HL-60/S4 treated with phorbol 12-myristate 13-acetate at 8.2 ng/mL for 4 days and 3 days (cell line): ENCODE results near the gene MXRA8.

Experiments
- in situ Hi-C: fragments of 300-500 bp; cut with MboI; formaldehyde crosslinking; loops from 2 replicates; pipeline ENCODE4 v1.15.0; 2022; ENCODE audit warnings: low sequenced_read_pairs

Gene MXRA8

GRCh38 chr1:1309251-1310108 lies 48.9 kb downstream of the MXRA8 start:
- in situ Hi-C loops: no loop called here

- in situ Hi-C loops: no loop called here
Observed at GRCh38 chr1:1308756-1309250, 49.6 kb downstream of the MXRA8 start.

DNA sequence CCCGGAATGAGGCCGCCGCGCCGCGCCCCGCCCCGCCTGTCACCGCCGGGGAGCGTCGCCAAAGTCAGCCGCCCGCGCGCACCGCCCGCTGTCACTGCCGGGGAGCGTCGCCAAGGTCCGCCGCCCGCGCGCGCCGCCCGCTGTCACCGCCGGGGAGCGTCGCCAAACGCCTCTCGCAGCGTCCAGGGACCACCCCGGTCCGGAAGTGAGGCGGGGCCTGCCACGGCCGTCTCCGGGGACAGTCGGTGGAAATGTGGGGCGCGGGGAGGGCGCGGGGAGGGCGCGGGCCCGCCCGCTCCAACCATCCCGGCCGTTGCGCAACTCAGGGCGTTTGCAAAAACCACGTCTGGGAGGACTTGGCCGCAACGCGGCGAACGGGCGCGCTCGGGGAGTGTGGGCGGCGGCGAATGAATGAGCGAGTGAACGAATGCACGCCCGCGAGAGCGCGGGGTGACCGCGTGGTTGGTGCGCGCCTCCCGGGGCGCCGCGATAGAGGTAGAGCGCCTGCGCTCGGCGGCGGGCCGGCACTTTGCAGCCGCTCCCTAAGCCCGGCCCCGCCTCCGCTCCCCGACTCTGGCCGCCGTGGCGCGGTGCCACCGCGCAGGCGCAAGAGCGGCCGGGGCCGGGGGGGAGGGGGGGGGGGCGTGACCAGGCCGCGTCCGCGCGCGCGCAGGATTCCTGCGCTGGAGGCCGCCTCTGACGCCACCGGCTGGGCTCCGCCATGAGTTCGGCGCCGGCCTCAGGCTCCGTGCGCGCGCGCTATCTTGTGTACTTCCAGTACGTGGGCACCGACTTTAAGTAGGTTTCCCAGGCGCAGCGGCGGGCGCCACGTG lies 50.2 kb downstream of the MXRA8 start, which contains the start of the genes ACAP3 and PUSL1:
TSS of gene ACAP3 (minus strand) at position 8 of the 833 bp plus-strand sequence. CDS start 115 bp downstream, outside the sequence.
TSS of gene PUSL1 (plus strand) at position 675 of the 833 bp plus-strand sequence. CDS start at position 722, 47 bp downstream.
- in situ Hi-C loops: no loop called here

- in situ Hi-C loops: no loop called here
Observed at GRCh38 chr1:1307261-1307922, 51.0 kb downstream of the MXRA8 start.

- in situ Hi-C loops: no loop called here
Observed at GRCh38 chr1:1306661-1307260, 51.6 kb downstream of the MXRA8 start.

GRCh38 chr1:1306070-1306660 lies 52.2 kb downstream of the MXRA8 start:
- in situ Hi-C loops: no loop called here

- in situ Hi-C loops: no loop called here
Observed at GRCh38 chr1:1305300-1306069, 52.9 kb downstream of the MXRA8 start.

GRCh38 chr1:1304331-1305299 lies 53.7 kb downstream of the MXRA8 start:
- in situ Hi-C loops: no loop called here

DNA sequence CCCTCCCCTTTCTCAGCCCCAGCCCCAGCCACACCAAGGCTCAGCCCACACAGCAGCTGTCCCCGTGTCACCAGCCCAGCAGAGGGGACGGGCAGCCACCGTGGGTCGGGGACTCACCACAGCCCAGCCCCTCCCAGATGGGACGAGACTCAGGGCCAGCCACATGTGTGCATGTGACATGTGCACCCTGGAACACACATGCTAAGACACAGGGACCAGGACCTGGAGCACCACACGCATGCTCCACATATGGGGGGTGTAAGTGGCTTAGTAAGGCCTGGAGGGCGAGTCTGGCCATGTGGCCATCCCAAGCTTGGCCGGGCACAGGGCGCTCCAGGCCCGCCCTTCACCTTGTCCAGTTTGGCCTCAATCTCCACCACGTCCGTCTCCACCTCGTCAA lies 54.6 kb downstream of the MXRA8 start:
- in situ Hi-C loops: no loop called here

DNA sequence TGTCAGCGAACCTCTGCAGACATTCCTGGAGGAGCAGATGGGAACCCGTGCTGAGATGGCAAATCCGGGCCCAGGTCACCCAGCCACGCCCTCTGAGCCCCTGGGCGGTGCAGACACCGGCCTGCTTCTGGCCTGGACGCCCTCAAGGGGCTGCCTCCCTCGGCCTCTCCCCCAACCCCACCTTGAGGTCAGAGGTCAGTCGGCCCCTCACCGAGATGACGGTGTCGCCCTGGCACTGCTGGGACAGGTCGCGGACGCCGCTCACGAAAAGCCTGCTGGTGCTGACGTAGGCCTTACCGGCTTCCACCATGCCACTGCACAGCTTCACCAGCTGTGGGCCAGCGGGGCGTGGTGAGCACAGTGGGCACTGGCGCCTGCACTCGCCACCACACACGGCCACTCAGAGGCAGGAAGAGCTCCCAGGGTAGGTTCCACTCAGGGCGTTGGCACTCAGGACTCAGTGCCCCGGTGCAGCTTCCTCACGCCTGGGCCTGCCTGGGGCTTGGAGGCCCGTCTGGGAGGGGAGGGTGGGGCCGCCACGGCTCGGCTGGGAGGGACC lies 55.3 kb downstream of the MXRA8 start:
- in situ Hi-C loops: no loop called here
